GM21381 (cell line): ENCODE measurements around the gene AFAP1.
"Not testable (repeated sequence)": the region's sequence is repeated elsewhere in the genome, so short reads cannot be mapped to it uniquely, and the experiment has no call there.

Source experiments
- ATAC-seq: cut with Tn5 transposase; IDR thresholded peaks from one replicate; pipeline ENCODE4 v1.9.1; 2021; ENCODE audit warnings: mild to moderate bottlenecking, moderate library complexity; ENCODE audit not compliant: unreplicated experiment

Gene AFAP1

GRCh38 chr4:7918187-7918586 lies 21.5 kb downstream of the AFAP1 start:
- ATAC-seq = not testable (repeated sequence)

GRCh38 chr4:7917669-7918068 lies 22.0 kb downstream of the AFAP1 start:
- no peak for ATAC-seq

- no peak for ATAC-seq
These were observed 23.8 kb downstream of the AFAP1 start for GRCh38 chr4:7915875-7916242.

GRCh38 chr4:7912826-7913225 lies 26.8 kb downstream of the AFAP1 start:
- ATAC-seq = no peak

GRCh38 chr4:7910952-7911578 lies 28.6 kb downstream of the AFAP1 start:
- no peak for ATAC-seq

- no peak for ATAC-seq
These were observed 29.3 kb downstream of the AFAP1 start for GRCh38 chr4:7910263-7910896.

- ATAC-seq = no peak
These were observed 30.0 kb downstream of the AFAP1 start for GRCh38 chr4:7909463-7910262.

- no peak for ATAC-seq
These were observed 31.0 kb downstream of the AFAP1 start for GRCh38 chr4:7908668-7909067.

- no peak for ATAC-seq
These were observed 32.5 kb downstream of the AFAP1 start for GRCh38 chr4:7907142-7907541.

- no peak for ATAC-seq
These were observed 33.4 kb downstream of the AFAP1 start for GRCh38 chr4:7906171-7906701.

GRCh38 chr4:7904952-7905915 lies 34.4 kb downstream of the AFAP1 start:
- ATAC-seq = no peak

- no peak for ATAC-seq
These were observed 35.7 kb downstream of the AFAP1 start for GRCh38 chr4:7903791-7904516.

- ATAC-seq = no peak
These were observed 36.8 kb downstream of the AFAP1 start for GRCh38 chr4:7902826-7903225.

- ATAC-seq = no peak
These were observed 37.5 kb downstream of the AFAP1 start for GRCh38 chr4:7902101-7902553.

- ATAC-seq = no peak
These were observed 38.3 kb downstream of the AFAP1 start for GRCh38 chr4:7901311-7901885.

- ATAC-seq = no peak
These were observed 39.2 kb downstream of the AFAP1 start for GRCh38 chr4:7900334-7900909.

- no peak for ATAC-seq
These were observed 40.3 kb downstream of the AFAP1 start for GRCh38 chr4:7899184-7899869.

- ATAC-seq = no peak
These were observed 41.3 kb downstream of the AFAP1 start for GRCh38 chr4:7898385-7898784.

GRCh38 chr4:7897811-7898210 lies 41.9 kb downstream of the AFAP1 start:
- ATAC-seq = no peak
